ENCODE measurements around the gene EVL.

DNA sequence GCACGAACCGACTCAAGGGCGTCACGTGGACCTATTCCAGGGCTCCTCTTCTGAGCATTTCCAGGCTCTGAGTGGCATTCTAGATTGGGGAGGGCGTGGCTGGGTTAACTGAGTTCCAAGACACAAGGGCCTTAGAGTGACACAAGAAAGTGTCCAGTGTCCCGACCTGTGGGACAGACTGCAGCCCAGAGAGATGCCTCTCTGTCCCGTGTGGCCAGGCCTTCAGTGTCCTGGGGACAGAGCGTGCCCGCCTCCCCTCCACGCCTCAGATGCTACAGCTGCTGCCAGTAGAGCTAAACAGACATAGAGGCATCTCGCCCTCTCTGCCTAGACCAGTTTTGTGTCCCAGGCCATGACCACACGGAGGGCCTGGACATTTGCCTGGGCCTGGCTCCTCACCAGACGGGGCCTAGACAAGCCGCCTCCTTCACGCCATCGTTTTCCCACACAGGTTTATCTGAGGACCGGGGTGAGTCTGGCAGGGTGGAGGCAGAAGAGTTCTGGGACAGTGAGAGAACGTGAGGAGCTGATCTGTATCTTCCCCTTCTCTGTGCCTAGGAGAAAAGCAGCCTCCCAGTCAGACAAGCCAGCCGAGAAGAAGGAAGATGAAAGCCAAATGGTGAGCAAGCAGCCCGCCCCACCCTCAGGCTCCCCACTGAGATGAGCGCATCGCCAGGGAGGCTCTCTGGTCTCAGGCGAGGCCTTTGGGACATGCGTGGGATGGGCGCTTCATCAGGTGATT, 67.1 kb downstream of the EVL start:
- no peak for TF ChIP-seq EZH2 (IDR thresholded peaks at IDR 0.05; ENCODE audit: low read length, missing control alignments)
- TF ChIP-seq, protein P1, sequence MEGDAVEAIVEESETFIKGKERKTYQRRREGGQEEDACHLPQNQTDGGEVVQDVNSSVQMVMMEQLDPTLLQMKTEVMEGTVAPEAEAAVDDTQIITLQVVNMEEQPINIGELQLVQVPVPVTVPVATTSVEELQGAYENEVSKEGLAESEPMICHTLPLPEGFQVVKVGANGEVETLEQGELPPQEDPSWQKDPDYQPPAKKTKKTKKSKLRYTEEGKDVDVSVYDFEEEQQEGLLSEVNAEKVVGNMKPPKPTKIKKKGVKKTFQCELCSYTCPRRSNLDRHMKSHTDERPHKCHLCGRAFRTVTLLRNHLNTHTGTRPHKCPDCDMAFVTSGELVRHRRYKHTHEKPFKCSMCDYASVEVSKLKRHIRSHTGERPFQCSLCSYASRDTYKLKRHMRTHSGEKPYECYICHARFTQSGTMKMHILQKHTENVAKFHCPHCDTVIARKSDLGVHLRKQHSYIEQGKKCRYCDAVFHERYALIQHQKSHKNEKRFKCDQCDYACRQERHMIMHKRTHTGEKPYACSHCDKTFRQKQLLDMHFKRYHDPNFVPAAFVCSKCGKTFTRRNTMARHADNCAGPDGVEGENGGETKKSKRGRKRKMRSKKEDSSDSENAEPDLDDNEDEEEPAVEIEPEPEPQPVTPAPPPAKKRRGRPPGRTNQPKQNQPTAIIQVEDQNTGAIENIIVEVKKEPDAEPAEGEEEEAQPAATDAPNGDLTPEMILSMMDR (conservative IDR thresholded peaks at IDR 0.05 in 1 of 2, IDR thresholded peaks at IDR 0.05 in 1 of 2; ENCODE audit: low read depth in 1 of 2, low read length in 2 of 2) = no peak

Measured in fibroblast of lung (primary cell).